NK-92 (cell line): ENCODE measurements around the gene CEACAM21.

Experiments
- DNase-seq: peaks from one replicate; lab custom pipeline; 2025; ENCODE audit not compliant: unreplicated experiment; lab: John Stamatoyannopoulos, UW

The CEACAM21 gene

DNA sequence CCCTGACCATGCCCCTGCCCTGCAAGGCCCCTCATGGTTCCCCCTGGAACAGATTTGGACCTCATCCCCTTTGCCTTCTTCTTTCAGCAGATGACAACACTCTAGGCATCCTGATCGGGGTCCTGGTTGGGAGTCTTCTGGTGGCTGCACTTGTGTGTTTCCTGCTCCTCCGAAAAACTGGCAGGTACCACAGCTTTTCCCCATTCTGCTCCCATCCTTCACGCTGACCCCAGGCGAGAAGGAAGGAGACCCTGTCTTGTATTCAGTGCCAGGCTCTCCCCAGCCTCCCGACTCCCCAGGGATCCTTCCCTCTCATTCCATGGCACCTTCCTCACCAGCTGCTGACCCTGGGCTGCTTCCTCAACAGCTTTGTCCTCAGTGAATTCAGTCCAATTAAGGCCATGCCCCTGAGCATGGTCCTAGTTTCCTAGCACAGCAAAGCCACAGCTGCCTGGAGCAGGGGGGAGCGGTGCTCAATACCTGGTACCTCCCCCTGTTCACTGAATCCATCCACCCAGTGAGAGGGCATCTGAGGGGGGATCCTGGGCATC, 8.4 kb downstream of the CEACAM21 start:
- no peak for DNase-seq

DNA sequence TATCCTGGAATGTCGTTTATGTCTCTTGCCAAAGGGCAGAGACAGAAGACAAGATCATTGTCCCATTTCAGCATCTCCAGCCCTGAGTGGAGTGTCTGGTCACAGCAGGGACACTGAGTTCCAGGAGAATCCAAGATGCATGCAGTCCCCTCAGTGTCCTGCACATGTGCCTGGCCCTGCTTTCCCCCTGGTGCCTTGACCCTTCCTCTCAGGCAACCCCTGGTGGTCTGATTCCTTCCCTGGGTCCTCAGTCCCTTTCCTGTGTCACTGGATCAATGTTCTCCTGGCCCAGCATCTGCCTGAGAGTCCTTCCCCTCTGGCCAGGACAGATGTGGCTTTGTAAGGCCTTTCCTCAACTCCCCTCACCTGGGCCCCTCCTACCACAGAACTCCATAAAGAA, 9.0 kb downstream of the CEACAM21 start:
- no peak for DNase-seq

DNA sequence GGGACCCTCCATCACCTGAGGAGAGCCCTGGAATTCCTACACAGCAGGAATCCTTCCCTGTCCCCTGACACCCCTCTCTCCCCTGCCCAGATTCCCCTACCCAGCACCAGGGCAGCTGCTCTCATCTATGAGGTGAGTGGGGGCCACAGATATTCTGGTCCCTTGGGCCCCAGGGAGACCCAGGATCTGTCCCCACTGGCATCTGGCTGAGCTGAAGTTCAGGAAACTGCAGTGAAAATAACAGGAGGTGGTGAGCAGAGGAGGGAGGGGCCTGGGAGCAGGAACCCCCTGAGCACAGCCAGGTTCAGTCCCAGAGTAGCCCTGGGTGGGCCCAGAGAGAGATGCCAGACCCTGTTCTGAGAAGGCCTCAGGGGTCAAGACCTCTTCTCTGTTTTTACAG, 10.1 kb downstream of the CEACAM21 start:
- DNase-seq: no peak

DNA sequence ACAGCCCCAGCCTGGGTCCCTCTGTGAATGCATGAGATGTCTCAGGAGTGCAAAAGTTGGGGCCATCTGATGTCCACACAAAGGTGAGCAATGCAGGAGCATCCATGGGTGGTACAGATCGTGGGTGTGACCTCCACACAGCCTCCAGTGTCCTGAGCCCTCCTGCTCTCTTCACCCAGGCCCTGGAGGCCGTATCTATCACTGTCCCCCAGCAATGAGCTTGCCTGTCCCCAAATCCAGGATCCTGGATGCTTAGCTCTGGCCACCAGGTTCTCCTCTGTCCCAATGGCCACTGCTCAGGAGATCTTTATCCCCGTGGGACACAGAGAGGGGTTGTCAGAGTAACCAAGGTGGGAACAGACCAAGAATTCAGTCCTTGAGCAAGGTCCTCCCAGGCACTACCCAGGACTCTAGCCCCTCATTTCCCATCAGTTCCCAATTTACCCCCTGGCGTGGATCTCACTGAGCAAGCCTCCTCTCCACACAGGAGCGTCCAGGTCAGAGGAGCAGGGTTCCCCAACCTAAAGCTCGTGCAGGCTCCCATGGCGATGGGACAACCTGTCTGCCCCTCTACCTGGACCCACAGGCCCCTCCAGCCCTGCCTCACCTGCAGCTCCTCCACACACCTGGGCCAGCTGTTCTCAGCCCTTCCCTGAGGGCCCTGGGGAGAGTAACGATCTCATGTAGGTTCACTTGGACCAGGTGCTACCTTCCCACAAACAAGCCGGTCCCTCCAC, 11.3 kb downstream of the CEACAM21 start:
- no peak for DNase-seq

DNA sequence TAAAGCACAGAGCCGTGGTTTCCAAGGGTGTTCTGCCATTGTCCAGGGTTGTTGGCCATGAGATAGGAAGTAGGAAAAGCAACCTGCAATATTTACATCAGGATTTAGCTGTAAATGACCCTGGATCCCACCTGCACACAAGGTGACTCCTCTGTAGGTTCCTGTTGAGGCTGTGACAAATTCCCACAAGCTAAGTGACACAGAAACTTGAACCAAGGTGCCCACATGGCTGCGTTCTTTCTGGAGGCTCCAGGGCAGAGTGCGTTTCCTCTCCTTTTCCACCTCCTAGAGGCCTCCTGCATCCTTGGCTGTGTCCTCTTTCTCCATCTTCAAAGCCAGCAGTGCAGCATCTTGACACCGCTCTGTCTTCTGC, 11.9 kb downstream of the CEACAM21 start:
- no peak for DNase-seq

DNA sequence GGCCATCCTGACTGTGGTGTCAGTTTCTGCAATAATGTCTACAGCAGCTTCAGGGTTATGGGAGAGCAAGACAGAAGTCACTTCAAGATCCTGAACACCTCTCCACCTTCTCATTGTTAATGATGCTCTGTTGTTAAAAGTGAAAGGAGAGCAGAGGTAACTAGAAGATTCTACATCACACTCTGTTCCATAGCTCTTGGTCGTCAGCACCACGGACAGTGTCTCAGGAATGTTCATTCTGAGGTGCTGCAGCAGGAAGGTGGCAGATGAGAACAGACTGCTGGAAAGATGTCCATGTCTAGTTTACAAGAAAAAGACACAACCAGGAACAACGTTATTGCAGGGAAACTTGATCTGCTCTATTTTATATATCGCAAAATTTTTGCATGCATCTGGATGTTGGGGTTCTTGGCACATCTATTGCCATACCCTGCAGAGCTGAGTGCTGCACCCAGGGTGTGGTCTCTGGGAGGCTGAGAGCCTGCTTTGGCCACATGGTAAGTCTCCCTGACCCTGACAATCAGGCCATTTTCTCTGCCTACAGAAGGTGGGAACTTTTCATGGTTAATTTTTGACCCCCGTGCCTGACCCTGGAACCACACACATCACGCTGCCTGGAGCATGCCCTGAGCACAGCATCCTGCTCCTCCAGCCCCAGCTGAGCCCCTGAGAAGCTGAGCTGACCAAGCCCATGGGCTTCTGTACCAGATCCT, 12.7 kb downstream of the CEACAM21 start:
- DNase-seq: no peak

DNA sequence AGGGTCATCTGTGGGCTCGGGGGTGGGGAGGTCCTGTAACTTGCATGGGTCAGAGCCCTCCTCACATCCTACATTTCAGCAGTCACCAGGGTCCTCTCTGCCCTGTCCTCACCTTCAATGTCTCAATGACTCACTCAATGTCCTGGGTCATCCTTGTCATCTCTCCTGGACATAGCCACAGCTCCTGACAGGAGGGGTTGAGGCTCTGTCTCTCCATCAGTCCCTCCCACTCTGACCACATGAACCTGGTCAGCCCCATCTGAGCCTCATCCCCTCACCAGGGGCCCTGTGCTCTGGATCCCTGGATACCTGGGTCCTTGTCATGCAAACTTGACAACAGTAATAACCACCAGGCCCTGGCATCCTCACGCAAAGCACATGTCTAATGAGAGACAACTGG, 13.4 kb downstream of the CEACAM21 start:
- no peak for DNase-seq

DNA sequence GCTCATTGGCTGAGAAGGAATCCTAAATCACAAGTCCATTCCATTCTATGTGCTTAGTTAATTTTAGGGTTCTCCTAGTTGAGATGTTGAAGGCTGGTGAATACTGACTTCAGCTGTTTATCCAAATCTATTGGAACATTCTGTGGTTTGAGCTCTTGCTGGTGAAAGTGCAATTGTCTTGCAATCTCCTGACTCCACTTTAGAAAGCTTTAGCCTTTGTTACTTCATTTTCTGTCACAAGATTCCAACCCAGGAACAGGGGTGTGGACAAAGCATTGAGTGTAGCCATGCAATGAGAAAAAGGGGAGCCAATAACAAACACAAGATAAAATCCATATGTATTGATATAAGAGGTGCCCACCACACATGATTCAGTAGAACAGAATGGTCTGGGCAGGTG, 15.0 kb downstream of the CEACAM21 start:
- DNase-seq: no peak

DNA sequence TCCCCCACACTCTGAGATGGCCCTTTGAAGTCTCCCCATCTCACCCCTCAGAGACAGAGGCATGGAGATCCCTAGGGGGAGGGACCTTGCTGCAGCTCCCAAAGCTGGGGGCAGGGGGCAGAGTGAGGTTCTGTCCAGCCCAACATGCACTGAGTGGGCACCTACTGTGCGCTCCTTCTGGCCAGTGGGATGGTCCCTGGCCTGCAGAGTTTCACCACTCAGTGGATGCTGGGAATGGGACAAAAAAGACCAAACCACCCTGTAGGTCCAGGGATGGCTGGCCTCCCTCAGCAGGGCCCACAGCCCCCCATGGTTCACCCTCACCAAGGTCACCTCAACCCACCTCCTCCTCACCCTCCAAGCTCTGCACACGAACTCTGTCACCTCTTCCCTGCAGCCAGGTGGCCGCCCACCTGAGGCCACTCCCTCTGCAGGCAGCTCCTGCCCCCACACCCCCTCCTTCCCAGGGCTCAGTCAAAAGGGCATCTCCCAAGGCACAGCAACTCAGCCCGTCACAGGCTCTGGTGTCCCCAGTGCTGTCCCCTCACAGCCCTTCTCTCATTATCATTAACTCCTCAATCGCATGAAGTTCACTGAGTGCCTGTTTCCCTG, 16.1 kb downstream of the CEACAM21 start:
- DNase-seq: no peak

DNA sequence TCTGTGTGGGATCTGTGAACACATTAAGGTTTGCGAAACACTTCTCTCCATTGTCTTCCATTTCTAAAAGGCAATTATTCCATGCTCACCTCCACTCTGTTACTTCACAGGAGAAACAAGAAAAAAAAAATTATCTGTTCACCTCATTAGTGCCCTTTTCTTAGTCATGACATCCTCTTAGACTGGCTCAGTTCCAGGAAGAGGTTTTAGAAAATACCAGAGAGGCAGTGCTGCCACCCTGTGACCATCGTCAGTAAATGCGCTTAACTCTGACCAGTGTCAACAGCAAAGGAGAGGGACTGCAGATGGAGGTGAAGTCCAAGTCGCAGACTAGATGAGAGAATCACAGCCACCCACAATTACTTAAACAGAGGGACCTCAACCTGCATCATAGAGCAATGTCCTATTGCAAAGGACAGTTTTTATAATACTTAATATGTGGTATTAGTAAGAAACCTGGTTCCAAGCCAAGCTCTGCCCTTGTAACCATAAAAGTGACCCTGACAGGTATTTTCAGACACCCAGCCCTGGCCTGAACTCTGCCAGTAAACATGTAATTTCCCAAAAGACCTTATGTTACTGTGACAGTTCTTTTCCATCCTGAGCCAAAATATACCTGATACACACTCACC, 19.4 kb downstream of the CEACAM21 start:
- no peak for DNase-seq

DNA sequence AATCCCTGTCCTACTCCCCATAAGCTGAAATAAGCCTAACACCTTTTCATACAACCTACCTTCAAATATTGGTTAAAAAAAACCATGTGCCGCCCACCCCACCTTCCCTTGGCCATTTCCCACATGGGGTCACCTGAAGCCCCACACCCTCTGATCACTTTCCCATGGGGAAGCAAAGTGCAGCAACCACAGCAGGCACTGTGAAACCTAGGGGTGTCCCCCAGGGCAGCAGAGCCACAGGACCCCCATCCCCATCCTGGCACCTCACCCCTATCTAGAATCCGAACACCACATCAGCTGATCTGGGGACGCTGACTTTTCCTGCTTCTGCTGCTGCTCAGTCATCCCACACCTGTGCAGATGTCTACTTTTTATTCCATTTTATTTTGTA, 19.9 kb downstream of the CEACAM21 start:
- DNase-seq: no peak

DNA sequence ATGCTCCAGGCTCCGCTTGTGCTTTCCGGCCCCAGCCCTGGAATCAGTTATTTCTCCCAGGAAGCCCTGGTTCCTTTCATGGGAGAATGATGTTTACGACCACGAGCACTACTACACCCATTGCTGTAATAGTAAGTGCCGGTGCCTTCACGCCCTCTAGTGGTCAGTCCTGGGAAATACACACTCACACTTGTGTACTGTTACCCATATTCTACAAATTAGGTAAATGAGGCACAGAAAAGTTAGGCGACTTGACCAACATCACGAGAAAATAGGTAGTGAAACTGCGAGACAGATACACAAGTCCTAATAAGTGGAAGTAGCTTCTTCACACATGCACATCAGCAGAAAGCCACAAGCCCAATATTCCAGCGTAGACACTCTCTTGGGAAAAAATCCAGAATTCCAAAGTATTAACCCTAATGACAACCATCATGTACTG, 21.7 kb downstream of the CEACAM21 start:
- DNase-seq: no peak

DNA sequence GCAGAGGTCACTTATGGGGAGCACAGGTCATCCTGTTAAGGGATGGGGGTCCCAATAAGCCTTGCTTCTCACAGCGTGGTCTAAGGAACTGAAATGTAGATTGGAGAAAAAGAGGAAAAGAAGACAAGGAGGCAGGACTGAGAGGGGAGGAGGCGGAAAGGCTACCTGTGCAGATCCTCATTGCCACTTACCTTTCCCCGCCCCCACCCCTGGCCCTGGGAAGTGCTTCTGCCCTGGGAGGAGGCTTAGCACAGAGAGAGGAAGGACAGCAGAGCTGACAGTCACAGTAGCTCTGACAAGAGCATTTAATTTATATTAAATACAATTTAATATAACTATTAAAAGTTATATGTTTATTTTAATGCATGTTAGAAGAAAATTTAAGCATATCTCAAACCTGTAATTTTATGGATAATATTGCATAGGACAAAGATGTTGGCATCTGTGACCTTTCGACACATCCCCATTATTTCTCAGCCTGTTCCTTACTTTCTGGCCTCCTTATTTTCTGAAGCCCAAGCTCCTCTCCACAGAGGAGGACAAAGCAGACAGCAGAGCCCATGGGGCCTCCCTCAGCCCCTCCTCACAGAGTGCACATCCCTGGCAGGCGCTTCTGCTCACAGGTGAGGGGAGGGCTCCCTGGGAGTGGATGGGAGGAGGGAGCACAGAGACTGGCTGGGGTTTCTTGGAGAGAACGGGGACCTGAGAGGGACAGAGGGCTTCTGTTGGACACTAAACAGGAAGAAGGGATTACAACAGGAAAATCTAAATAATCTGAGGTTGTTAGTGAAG, 23.4 kb downstream of the CEACAM21 start:
- no peak for DNase-seq

DNA sequence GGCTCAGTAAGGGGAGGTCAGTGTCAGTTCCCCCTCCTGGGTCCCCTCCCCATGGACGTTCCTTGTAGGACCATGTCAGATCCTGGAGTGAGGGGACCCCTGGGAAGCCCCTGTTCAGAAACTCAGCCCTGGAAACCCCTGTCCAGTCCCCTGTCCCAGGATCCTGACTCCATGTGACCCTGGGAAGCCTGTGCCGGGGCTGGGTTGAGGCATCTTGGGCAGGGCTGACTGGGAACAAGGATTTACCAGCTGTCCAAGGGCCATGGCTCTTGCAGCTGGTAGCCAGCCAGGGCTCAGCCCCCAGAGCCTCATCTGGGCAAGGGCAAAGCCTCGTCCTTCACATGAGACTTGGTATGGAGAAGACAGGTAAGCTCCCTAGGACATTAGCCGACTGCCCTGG, 25.8 kb downstream of the CEACAM21 start:
- no peak for DNase-seq

DNA sequence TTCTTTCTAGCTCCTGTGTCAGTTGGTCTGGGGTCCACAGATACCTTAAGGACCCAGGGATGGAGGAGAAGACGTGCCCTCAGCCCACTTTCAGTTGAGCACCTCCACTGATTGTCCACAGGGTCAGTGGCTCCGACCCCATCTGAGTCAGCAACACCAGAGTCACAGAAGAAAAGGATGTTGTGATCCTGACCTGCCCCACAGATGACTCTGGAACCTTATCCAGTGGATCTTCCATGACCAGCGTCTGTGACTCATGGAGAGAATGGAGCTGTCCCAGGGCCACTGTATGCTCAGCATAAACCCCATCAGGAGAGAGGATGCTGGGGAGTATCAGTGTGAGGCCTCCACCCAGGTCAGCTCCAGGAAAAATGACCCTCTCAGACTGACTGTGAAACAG, 28.9 kb downstream of the CEACAM21 start:
- DNase-seq: no peak

DNA sequence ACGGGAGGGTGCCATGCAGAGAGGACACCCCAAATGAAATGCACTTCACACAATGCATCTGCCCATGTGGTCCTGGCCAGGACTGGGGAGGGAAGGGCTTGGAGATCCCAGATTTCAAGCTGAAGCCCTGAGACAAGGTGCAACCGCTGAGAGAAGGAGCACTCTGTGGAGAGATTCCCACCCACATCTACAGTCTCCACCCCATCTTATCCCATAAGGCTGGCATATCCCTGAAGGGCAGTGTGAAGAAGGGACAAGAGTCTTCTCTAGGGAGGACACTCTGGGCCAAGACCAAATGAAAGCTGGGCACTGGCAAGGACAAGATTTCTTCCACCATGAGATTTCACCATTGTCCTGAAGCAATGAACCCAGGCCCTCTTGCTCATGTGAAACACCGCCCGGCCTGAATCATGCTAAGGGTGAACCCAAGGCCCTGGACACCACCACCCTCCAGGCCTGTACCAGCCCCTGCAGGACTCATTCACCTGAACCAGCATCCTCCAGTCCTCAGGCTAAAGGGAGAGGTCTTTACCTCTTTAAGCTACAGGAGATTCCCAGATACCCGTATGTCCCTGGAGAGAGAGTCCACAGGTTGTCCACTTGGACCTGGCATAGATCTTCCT, 30.4 kb downstream of the CEACAM21 start:
- DNase-seq: no peak

DNA sequence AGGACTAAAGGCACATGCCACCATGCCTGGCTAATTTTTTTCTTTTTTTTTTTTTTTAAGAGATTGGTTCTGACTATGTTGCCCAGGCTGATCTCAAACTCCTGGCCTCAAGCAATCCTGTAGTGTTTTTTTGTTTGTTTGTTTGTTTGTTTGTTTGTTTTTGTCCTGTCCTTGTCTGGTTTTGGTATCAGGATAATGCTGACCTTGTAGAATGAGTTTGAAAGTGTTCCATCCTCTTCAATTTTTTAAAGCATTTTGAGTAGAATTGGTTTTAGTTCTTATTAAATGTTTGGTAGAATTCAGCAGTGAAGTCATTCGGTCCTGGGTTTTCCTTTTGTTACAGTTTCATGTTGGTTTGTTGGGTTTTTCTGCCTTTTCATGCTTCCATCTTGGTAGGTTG, 31.7 kb downstream of the CEACAM21 start:
- no peak for DNase-seq

DNA sequence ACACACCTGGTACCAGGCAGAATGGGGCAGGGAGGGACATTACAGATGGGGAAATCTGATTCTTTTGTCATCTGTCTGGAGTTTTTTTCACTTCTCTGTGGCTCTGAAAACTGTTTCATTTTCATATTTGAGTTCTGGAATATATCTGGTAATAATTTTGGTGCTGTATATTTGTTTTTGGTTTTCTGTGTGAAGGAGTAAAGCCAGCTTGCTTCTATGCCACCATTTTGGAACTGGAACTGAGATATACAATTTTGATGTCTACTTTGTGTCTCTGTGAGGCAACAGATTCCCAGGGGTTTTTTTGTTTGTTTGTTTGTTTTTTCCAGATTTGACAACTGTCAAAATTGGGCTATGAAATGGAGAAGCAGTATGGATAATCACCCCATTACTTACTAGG, 34.8 kb downstream of the CEACAM21 start:
- DNase-seq: no peak

DNA sequence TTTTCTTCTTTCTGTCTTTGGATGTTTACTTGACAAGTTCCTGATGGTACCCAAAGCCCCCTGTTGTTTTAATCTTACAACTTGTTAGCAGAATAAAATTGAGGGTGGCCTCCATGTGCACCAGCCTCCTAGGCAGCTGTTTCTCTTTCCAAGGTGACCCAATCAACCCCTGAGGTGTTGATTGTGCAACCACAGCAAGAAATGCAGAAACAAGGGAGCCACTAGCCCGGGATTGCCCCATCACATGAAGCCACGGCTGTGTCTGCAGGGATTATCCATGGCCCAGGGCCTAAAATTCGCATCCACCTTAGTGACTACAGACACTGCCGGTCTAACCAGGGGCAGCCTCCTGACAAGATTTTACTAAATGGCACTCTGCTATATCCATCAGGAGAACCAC, 36.5 kb downstream of the CEACAM21 start:
- no peak for DNase-seq

DNA sequence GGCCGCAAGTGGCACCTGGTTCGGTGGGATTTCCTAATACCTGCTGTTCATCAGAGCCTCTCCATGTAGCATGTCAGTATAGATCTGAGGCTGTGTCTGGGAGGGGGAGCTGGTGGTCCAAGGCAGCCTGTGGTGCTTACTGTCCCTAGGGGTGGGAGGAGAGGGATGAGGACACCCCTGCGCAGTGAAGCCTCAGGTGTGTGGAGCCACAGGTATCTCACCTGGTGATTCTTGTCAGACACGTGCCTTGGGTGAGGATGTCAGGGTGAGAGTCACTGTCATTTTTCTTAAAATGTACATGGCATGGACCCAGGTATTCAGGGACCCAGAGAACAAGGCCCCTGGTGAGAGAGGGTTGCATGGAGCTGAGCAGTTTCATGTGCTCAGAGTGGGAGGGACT, 39.2 kb downstream of the CEACAM21 start:
- DNase-seq: no peak
